NCI-H2227 (cell line): ENCODE data around the gene FUZ.
A peak's percentile ranks its signal among the peaks of the same experiment; 100 is the strongest.

Experiments
- DNase-seq: peaks from one replicate; lab custom pipeline; 2025; ENCODE audit not compliant: unreplicated experiment; lab: John Stamatoyannopoulos, UW

Gene FUZ

GRCh38 chr19:49851456-49852259 is 38.6 kb upstream of the FUZ start:
- peak; percentile 49 for DNase-seq

- peak; percentile 92 for DNase-seq
Measured at GRCh38 chr19:49850487-49851342, 37.6 kb upstream of the FUZ start, which contains the start of gene PTOV1. Gene PTOV1 (plus strand): TSS chr19:49851159.

DNA sequence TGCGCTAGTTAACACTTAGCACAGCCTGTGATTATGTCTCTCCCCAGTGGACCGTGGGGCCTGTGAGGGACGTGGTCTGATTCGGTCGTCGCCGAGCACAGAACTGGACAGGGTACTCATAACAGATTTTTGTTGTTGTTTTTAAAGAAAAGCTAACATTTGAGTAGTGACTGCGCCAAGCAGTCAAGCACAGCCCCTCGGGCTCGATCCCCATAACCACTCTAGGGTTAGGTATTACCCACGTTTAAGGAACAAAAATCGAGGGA is 37.1 kb upstream of the FUZ start:
- no peak for DNase-seq

DNA sequence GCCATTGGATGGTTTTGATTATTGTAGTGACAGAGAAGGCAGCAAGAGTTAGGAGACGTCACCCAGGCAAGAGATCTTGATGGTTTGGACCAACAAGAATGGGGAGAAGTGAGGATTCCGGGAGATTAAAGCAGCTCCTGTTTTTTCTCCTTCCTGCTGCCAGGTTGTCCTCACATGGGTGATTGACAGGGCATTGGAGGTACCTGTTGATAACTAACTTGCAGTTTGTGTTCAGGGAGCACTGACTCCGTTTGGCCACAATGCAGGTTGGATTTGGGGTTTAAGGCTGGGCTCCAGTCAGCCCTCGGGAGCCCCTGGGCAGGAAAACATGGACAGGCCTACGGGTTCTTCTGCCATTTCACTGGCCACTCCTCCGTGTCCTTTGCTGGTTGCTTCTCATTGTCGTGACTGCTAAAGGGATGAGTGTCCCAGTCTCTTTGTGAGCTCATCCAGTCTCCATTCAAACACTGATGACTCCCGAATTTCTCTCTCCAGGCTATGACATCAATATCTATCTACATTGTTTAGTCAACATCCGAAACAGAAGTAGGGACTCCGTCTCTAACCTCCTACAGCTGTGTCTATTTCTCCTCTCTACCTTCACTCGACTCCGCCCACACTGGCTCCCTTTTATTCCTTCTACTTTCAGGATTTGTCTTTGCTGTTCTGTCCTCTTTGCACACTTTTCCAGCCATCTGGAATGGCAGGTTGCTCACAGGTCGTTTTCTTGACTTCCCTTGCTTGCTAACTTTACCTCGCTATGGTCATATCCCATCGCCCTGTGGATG is 36.5 kb upstream of the FUZ start:
- no peak for DNase-seq

DNA sequence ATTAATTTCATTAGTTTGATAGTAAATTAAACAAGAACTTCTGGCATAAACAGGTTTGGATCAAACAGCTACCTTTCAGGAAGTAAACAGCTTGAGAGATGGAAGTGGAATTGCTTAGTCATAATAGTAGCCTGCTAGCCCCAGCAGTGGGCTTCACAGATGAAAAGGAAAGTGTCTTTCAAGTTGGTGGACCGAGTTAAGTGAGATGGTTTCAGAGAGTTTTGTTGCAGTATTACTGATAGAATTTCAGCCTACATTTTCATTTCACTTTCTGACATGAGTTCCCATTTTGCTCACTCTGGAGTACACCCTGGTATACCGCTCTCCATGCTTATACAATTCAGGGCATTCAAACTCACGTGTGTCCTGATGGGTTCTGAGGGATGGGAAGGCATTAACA is 35.8 kb upstream of the FUZ start:
- no peak for DNase-seq

DNA sequence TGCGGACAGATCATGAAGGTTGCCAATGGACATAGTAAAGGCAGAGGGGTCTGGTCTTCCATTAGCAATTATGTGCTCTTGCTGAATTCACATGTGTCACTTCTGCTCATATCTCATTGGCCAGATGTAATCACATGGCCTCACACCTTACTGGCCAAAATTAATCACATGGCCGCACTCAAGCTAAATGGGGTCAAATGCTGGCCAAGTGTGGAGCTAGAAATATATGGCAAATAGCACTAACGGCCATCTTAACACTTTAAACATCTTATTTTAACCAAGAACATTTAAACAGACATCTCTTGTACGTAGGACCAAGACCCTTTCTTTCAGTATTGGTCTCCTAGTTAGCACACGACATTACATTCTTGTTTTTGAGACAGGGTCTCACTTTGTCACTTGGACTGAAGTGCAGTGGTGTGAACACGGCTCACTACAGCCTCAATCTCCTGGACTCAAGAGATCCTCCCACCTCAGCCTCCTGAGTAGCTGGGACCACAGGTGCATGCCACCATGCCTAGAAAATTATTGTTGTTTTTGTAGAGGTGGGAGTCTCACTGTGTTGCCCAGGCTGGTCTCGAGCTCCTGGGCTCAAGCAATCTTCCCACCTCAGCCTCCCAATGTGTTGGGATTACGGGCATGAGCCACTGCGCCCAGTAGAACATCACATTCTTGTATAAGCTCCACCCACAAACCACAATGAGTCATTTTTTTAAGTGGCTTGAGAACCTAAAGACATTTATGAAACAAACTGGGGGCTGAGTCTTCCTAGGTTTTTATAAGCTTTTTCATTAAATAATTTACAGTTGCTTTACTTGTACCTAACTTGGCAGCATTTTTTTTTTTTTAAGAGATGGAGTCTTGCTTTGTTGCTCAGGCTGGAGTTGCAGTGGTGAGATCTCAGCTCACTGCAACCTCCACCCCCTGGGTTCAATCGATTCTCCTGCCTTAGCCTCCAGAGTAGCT is 34.9 kb upstream of the FUZ start:
- no peak for DNase-seq

GRCh38 chr19:49846408-49846807 is 33.3 kb upstream of the FUZ start:
- DNase-seq: no peak

DNA sequence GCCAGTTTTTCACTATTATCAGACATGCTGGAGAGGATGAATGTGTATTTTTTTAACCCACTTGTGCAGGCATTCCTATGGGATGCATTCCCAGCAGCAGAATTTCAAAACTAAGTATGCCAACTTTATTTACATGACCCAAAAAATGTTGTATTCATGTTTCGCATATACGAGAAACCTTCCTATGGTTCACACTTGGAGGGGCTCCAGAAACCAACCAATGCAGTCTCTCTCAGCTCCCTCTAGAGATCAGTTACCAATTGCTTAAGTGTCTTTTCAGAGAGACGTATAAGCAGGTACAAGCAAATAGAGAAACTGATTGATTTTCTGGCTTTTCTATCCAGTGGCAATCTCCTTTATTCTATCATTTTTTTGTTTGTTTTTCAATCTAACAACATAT is 32.3 kb upstream of the FUZ start:
- no peak for DNase-seq

- DNase-seq: no peak
Measured at GRCh38 chr19:49844138-49845095, 31.3 kb upstream of the FUZ start.

GRCh38 chr19:49843265-49843664 is 30.2 kb upstream of the FUZ start:
- no peak for DNase-seq

DNA sequence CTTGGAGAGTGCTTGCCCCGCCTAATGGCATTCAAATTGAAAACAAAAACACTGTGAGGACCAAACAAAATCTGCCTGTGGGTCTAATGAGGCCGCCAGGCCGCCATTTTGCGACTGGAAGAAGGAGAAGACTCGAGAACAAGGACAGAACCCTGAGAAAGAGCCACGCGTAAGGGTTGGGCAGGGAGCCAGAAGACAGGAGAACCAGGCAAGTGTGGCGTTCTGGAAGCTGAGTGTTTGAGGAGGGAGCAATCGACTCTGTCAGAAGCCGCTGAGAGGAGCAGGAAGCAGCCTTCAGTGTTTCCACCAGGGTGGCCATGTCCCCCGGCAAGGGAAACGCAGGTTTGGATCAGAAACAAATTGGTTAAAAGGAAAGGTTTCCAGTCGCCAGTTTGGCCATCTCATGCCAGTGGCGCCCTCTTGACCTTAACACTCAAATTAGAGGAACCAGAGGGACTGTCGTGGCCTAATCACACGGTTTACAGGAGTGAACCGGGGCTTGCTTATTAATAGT is 27.7 kb upstream of the FUZ start:
- no peak for DNase-seq

DNA sequence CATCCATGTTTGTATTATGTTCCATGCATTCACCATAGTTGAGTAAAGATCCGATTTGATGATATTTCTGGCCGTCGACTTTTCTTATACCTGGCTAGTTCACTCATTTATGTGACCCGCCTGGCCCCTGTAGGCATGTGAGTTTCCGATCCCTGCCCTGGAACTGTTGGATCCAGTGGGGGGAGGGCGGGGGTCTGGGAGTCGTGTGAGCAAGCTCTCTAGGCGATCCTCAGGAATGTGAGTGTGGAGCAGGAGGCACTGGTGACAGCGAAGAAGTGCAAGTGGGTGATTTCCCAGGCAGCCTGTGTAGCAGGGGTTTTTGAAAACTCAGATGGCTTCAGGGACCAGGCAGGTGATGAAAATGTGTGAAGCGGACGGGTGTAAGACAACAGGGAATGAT is 27.2 kb upstream of the FUZ start:
- DNase-seq: no peak

GRCh38 chr19:49839713-49840112 is 26.6 kb upstream of the FUZ start:
- DNase-seq: no peak

DNA sequence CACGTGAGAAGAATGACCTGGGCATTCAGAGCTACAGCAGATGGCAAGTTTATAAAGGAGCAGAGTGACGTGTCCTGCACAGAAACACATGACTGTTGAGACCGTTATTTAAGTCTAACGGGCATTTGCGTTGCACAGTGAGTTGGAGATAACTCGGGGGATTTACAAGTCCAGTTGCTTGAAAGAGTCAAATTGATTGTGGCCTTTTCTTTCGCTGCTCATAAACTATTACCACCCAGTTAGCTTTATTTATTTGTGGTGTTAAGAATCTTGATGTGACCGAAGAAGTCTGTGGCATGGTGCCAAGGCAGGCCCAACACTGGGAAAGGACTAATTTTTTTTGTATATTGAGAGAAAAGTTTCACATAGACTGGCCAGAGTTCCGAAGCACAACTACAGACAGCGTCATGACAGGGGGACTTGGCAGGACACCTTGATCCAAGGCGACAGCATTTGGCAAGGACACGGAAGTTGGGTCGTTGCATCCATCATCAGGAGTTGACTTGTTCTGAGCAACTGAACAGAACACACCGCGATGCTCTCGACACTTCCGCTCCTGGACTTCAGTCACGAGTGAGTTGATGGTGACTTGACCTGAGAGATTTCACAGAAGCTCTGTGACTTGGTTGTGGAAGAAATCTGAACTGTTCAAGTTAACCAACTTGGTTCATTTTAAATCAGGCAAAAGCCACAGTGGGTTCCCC is 25.9 kb upstream of the FUZ start:
- no peak for DNase-seq

GRCh38 chr19:49837425-49837824 is 24.3 kb upstream of the FUZ start:
- DNase-seq: no peak

DNA sequence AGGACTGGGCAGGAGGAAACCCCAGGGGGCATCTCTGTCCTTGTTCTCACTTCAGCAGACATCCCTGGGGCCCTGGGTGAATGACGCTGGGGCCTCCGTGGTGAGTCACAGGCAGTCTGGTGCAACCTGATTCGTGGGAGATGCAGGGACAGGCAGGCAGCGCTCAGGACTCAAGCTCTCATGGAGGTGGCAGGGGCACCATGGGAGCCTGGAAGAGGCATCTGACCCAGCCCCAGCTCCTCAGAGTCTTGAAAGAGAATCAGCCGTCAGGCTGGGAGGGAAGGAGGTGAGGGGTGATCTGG is 23.9 kb upstream of the FUZ start:
- no peak for DNase-seq

DNA sequence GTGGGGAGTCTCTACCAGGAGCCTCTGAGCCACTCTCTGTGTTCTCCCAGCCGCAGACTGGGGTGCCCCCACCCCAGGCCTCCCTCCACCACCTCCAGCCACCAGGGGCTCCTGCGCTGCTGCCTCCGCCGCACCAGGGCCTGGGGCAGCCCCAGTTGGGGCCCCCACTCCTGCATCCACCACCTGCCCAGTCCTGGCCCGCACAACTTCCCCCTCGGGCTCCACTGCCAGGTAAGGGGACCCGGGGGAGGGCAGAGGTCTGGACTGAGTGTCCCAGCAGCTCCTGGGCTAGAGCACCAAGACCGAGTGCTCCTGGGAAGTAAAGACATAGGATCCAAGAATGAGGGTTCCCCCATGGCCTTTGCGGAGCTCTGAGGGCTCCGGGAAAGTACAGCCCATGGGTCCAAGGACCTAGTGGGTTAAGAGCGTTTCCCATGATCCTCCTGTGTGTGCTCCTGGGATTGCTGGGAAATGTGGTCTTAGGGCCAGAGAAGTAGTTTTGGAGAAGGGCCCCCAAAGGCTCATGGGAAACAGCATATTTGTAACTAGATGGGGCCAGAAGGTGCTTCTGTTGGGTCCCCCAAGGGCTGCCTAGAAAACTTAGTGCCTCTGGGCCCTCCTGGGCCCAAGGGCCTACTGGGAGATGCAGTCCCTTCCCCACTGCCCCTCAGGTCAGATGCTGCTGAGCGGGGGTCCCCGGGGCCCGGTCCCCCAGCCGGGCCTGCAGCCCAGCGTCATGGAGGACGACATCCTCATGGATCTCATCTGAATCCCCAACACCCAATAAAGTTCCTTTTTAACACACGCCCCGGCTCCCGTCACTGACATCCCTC is 23.3 kb upstream of the FUZ start:
- DNase-seq: no peak

DNA sequence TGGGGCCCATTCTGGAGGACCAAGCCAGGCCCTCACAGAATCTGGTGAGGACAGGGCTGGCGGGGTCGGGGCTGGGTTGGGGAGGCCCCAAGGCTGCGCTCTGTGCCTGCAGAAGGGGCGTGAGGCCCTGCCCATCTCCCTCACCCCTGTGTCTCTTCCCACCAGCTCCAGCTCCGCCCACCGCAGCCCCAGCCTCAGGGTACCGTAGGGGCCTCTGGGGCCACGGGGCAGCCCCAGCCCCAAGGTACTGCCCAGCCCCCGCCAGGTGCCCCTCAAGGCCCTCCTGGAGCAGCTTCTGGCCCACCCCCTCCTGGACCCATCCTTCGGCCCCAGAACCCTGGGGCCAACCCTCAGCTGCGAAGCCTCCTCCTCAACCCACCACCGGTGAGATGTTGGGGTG is 22.5 kb upstream of the FUZ start:
- DNase-seq: no peak
